Non-pigmented ciliary epithelial cell (primary cell): ENCODE data around the gene RAB40C.

ENCODE experiments used
- DNase-seq: peaks from one replicate; pipeline ENCODE4 v3.0.0-alpha.2; 2010; ENCODE audit warnings: low read depth

The RAB40C gene

DNA sequence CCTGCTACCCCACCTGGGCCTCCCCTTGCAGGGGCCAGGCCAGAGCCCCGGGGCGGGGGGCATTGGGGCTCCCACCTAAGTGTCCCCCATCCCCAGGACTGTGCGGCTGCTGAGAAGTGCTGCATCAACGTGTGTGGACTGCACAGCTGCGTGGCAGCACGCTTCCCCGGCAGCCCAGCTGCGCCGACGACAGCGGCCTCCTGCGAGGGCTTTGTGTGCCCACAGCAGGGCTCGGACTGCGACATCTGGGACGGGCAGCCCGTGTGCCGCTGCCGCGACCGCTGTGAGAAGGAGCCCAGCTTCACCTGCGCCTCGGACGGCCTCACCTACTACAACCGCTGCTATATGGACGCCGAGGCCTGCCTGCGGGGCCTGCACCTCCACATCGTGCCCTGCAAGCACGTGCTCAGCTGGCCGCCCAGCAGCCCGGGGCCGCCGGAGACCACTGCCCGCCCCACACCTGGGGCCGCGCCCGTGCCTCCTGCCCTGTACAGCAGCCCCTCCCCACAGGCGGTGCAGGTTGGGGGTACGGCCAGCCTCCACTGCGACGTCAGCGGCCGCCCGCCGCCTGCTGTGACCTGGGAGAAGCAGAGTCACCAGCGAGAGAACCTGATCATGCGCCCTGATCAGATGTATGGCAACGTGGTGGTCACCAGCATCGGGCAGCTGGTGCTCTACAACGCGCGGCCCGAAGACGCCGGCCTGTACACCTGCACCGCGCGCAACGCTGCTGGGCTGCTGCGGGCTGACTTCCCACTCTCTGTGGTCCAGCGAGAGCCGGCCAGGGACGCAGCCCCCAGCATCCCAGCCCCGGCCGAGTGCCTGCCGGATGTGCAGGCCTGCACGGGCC, 42.8 kb downstream of the RAB40C start:
- no peak for DNase-seq

DNA sequence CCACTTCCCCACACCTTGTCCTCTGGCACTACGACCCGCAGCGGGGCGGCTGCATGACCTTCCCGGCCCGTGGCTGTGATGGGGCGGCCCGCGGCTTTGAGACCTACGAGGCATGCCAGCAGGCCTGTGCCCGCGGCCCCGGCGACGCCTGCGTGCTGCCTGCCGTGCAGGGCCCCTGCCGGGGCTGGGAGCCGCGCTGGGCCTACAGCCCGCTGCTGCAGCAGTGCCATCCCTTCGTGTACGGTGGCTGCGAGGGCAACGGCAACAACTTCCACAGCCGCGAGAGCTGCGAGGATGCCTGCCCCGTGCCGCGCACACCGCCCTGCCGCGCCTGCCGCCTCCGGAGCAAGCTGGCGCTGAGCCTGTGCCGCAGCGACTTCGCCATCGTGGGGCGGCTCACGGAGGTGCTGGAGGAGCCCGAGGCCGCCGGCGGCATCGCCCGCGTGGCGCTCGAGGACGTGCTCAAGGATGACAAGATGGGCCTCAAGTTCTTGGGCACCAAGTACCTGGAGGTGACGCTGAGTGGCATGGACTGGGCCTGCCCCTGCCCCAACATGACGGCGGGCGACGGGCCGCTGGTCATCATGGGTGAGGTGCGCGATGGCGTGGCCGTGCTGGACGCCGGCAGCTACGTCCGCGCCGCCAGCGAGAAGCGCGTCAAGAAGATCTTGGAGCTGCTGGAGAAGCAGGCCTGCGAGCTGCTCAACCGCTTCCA, 43.6 kb downstream of the RAB40C start:
- DNase-seq, result no peak

DNA sequence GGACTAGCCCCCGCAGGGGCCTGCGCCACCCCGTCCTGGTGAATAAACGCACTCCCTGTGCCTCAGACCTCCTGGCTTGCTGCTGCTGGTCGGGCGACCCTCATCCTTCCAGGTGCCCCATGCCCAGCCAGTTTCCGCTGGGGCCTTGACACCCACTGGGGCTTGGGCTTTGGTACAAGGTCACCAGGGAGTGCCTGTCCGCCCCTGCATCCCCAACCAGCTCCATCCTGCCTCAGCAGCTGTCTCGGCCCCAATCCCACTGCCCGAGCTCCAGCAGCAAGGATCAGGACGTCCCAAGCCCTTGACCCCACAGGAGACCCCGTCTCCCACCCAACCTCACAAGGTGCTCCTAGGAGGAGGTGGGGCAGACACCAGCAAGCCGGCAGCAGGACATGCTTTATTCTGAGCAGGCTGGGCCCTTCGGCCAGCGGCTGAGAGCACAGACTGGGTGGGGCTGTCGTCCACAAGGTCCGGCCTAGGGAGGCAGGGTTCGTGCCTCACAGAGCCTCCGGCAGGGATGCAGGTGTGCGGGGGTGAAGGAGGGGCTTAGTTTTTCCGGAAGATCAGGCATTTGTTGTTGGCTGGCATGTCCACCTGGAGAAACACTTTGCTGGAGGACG, 44.3 kb downstream of the RAB40C start:
- DNase-seq, result no peak

- DNase-seq, result no peak
These were observed 45.1 kb downstream of the RAB40C start for GRCh38 chr16:634996-635395.

- DNase-seq, result no peak
These were observed 45.8 kb downstream of the RAB40C start for GRCh38 chr16:635573-636205.

DNA sequence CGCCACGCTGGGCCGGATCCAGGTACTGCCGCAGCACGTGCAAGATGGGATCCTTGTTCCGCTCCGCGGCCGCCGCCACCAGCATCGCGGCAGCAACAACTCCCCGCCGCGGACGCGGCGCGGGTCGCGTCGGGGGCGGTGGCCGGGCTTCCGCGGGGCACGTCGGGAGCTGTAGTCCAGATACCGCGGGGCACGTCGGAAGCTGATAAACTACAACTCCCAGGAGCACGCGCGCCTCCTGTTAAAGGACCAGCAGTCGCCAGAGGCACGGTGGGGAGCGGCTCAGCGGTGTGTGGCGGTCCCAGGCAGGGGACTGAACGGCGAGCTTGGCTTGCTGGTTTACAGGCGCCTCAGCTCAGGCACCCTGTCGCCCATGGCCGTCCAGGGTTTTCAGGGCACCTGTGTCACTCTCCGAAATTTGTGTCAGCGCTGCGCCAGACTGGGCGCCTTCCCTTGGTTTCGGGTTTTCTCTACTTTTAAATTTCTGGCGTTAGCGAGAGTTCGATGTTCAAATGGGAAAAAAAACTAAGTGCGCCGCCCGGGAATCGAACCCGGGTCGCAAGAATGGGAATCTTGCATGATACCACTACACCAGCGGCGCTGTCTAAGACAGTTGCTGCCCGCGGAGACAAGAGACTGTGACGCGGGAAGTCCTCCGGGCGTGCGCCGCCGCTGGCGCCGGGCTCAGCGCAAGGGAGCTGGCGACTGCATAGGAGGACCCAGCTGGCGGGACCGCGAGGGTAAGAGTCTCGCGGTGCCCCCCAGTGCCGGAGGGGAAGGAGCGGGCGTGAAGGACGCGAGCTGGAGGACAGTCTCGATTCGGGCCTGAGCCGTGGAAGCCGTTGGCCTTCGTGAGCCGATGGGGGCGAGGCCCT, 46.6 kb downstream of the RAB40C start, which contains the start of gene METTL26:
Gene METTL26 (minus strand): TSS at position 100 of the 875 bp plus-strand sequence. CDS start 15 bp downstream, at position 85.
- DNase-seq, result peak; percentile 68

DNA sequence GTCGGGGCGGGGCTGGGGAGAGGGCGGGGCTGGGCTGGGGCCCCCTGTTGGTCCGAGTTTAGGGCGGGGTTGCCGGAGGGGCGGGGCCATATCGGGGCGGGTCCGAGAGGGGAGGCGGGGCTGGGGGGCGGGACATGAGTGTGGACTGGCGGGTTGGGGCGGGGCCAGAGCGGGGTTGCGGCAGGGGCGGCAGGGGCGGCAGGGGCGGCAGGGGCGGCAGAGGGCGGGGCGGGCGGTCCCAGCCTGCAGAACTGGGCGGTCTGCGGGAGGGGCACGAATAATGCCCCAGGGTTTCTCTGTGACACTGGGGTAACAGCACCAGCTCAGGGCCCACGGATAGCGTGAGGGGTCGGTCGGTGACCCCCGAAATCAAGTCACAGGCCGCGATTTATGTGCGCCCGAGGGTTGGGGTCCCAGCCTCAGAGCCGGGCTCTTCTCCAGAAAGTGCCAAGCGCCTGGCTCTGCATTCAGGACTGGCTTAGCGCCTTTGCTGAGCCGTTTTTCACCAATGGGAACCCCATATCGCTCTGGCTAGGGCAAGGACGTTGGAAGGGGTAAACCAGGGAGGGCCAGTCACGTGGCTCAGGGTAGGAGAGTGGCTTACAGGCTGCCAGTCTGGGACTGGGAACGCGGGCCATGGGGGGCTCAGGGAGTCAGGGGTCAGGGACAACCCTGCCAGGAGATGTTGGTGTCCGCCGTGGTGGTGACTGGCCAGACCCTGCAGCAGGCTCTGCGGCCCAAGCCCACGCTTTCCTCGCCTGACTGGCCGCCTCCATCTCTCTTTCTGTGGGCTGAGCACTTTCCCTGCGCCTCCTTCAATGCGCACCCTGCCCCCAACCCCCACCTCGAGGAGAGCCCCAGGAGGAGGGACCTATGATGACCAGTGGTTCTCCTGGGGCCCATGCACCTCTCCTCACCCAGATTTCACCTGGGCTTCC, 47.5 kb downstream of the RAB40C start:
- DNase-seq, result no peak

- DNase-seq, result no peak
These were observed 48.2 kb downstream of the RAB40C start for GRCh38 chr16:638034-638543.

DNA sequence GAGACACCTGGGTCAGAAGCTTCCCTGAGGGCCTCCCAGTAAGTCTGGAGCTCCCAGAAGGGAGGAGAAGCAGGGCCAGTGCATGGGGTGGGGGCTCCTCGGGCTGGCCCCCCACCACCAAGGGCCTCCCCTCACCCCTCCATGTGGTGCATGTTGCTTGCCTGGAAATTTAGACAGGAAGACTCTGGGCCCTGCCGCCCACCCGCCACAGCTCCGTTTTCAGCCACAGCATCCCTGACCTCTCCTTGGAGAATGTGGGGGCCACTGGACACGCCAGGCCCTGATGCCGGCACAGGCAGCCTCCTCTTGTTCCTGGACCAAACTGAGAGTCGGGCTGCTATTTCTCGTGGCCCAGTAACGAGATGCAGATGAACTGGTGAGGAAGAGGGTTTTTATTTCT, 49.0 kb downstream of the RAB40C start:
- DNase-seq, result no peak

- no peak for DNase-seq
These were observed 50.7 kb downstream of the RAB40C start for GRCh38 chr16:640614-641013.

- no peak for DNase-seq
These were observed 51.7 kb downstream of the RAB40C start, which contains the start of gene MCRIP2 for GRCh38 chr16:641326-642188. MCRIP2 (plus strand) TSS chr16:641828; CDS start chr16:641992, 164 bp downstream.

- no peak for DNase-seq
These were observed 52.6 kb downstream of the RAB40C start for GRCh38 chr16:642189-643049.

DNA sequence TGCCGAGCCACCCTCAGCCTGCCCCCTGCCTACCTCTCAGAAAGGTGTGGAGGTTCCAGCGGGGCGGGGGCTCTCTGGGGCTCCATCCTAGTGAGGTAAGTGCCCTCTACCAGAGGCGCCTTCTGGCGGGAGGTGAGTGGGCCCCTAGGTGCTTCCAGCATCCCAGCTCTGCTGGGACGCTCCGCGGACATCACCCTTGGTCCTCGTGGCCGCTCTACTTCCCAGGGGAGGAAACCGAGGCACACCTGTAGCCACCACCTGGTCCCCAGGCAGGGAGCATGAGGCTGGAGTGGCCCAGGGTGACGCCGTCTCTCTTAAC, 53.1 kb downstream of the RAB40C start:
- no peak for DNase-seq

GRCh38 chr16:644556-644955, 54.7 kb downstream of the RAB40C start:
- no peak for DNase-seq

DNA sequence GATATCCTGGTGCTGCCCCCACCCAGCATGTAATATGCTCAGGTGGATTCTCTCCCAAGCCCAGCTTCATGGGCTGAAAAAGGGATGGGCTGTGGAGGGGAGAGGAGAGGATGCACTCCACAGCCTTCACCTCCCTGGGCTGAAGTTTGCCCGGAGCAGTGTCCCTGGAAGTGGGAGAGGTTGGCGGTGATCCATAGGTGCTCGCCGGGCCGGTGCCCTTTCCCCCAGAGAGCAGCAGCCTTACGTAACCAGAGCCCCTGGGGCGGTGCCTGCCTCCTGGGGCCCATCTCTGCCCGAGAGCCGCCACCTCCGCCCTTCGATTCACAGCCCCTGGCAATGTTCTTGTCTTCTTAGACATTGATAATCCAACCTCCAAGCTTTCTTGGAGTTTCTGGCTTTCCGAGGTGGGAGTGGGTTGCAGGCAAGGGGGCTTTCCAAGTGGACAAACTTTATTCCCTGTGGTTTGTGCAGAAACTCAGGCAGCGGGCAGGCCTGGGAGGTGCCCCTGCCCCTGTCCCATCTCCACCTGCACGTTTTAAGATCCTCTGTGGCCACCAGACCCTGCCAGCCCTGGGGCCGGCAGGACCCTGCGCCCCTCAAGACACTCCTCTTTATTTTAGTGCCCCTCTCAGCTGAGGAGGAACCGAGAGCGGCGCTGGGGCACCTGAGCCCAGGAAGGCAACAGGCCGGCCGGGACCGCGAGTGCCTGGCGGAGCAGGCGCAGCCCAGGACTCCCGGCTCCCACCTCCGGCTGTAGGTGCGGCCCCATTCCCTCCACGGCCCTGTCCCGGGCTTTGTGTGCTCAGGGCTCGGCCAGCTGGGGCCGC, 56.2 kb downstream of the RAB40C start:
- no peak for DNase-seq

GRCh38 chr16:646679-647172, 56.9 kb downstream of the RAB40C start:
- no peak for DNase-seq
